Subcutaneous abdominal adipose tissue (tissue), 5 donors: ENCODE measurements around the gene C9orf50.
A peak's percentile ranks its signal among the peaks of the same experiment; 100 is the strongest.

Experiments used
- H3K27ac ChIP-seq: one replicate; pipeline ENCODE4 v1.7.0; 2013; ENCODE audit warnings: low read depth, mild to moderate bottlenecking, inconsistent platforms, low read length, moderate library complexity
- H3K27me3 ChIP-seq, 5 donors: one replicate each; pipeline ENCODE4 v1.7.0; 2013; ENCODE audit warnings: low read length in 5 of 5, inconsistent platforms in 1 of 5; ENCODE audit not compliant: control insufficient read depth in 5 of 5, insufficient read depth in 4 of 5
- H3K36me3 ChIP-seq, 5 donors: one replicate each; pipeline ENCODE4 v1.7.0; 2013; ENCODE audit warnings: low read length in 5 of 5; ENCODE audit not compliant: control insufficient read depth in 5 of 5, insufficient read depth in 5 of 5
- H3K4me1 ChIP-seq, 5 donors: one replicate each; pipeline ENCODE4 v1.7.0; 2013; ENCODE audit warnings: low read length in 5 of 5, mild to moderate bottlenecking in 3 of 5, moderate library complexity in 1 of 5; ENCODE audit not compliant: control insufficient read depth in 5 of 5, insufficient read depth in 5 of 5
- H3K4me3 ChIP-seq, 5 donors: one replicate each; pipeline ENCODE4 v1.7.0; 2013; ENCODE audit warnings: low read length in 5 of 5, low read depth in 1 of 5
- H3K9ac ChIP-seq, 5 donors: one replicate each; pipeline ENCODE4 v1.7.0; 2013; ENCODE audit warnings: low read length in 5 of 5, mild to moderate bottlenecking in 4 of 5, moderate library complexity in 3 of 5
- H3K9me3 ChIP-seq, 5 donors: one replicate each; pipeline ENCODE4 v1.7.0; 2013; ENCODE audit warnings: low read length in 5 of 5; ENCODE audit not compliant: control insufficient read depth in 5 of 5
- donor health status: healthy.
- donor health status: healthy.
- donor health status: healthy.
- donor health status: healthy.
- donor health status: healthy.

C9orf50 gene, protein sequence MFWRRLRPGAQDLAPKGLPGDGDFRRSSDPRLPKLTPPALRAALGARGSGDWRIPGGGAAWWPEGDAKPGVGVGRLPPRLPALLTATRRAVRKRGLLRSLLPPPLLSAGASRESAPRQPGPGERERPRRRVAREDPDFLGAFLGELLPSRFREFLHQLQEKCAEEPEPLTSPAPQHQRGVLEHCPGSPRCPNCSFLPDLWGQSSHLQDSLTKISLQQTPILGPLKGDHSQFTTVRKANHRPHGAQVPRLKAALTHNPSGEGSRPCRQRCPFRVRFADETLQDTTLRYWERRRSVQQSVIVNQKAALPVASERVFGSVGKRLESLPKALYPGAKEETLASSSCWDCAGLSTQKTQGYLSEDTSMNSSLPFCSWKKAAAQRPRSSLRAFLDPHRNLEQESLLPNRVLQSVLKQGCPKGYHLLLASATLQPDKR

DNA sequence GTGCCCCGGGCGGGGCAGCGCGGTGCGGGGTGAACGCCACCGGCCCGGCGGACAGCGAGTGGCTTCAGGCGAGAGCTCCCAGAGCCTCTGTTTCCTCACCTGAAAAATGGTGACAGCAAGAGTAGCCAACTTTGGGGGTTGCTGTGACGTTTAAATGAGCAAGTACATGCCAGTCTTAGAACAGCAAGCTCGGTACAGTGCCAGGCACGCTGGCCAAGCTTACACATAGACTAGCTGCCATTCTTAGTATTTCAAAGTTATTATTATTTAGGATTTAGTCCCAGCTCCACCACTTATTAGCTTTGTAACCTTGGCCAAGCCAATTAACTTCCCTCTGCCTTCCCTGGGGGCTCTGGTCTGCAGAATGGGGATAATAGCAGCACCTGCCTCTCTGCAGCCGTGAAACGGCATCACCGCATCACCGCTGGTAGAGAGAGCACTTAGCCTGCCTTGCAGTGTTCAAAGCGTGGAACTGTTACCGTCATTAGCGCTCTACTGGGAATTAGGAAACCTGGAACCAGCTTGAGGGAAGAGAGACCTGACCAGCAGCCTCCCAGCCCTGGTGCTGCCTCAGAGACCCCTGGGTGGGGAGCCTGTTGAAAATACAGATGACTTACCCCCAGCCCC, at the start of gene C9orf50:
C9orf50 (minus strand) TSS at position 433 of the 627 bp plus-strand sequence. CDS start 527 bp downstream, outside the sequence.
- H3K4me3 ChIP-seq = peak within 1 kb of the TSS in 4 of 5 donors; percentile 47 to 55 (median 50)

GRCh38 chr9:129669946-129670345, 49.0 kb upstream of the C9orf50 start:
- no peaks in the 10 kb centered on the region for H3K36me3 ChIP-seq
- H3K9ac ChIP-seq = no peak overlapping the region
- peaks cover 0 to 6% (median 4%) of the 10 kb centered on the region in 5 donors for H3K4me1 ChIP-seq
- H3K27me3 ChIP-seq = peaks cover 14 to 18% (median 15%) of the 10 kb centered on the region in 5 donors
- H3K4me3 ChIP-seq = no peak overlapping the region
- H3K27ac ChIP-seq = no peak overlapping the region
- no peaks in the 10 kb centered on the region for H3K9me3 ChIP-seq

More for the DNA sequence above, at the start of gene C9orf50:
- no peaks in the 10 kb centered on the region for H3K36me3 ChIP-seq
- peak within 1 kb of the TSS in 1 of 5 donors; percentile 23 for H3K9ac ChIP-seq
- H3K27ac ChIP-seq = no peak within 1 kb of the TSS
- peaks cover 0 to 24% (median 22%) of the 10 kb centered on the region in 5 donors for H3K4me1 ChIP-seq
- peaks cover 18 to 25% (median 22%) of the 10 kb centered on the region in 5 donors for H3K27me3 ChIP-seq
- H3K9me3 ChIP-seq = no peaks in the 10 kb centered on the region

- H3K27ac ChIP-seq = no peak overlapping the region
- no peaks in the 10 kb centered on the region for H3K9me3 ChIP-seq
- H3K4me3 ChIP-seq = no peak overlapping the region
- H3K36me3 ChIP-seq = no peaks in the 10 kb centered on the region
- H3K27me3 ChIP-seq = peaks cover 12 to 17% (median 14%) of the 10 kb centered on the region in 5 donors
- peaks cover 0 to 8% (median 5%) of the 10 kb centered on the region in 5 donors for H3K4me1 ChIP-seq
- H3K9ac ChIP-seq = no peak overlapping the region
Observed at GRCh38 chr9:129669141-129669718, 48.3 kb upstream of the C9orf50 start.

DNA sequence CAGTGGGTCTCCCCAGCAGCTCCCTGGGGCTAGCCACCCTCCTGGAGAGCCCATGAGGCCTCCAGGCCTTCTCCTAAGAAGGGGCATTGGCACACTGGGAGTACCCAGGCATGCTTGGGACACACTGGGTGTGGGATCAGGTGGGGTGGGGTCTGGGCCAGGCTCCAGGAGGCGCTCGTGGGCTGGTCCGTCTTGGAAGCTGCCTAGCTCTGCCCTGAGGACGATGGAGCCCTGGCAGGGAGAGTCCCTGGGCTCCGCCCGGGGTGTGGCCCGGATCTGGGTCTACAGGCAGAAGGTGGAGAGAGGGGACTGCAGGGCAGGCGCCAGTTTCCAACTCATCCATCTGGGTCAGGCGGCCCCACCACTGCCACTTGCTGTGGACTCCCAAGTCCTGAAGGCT, 46.9 kb upstream of the C9orf50 start:
- H3K27ac ChIP-seq = no peak overlapping the region
- no peaks in the 10 kb centered on the region for H3K9me3 ChIP-seq
- H3K9ac ChIP-seq = no peak overlapping the region
- H3K4me3 ChIP-seq = no peak overlapping the region
- peaks cover 0 to 8% (median 5%) of the 10 kb centered on the region in 5 donors for H3K4me1 ChIP-seq
- H3K27me3 ChIP-seq = peaks cover 12 to 21% (median 14%) of the 10 kb centered on the region in 5 donors
- H3K36me3 ChIP-seq = no peaks in the 10 kb centered on the region

DNA sequence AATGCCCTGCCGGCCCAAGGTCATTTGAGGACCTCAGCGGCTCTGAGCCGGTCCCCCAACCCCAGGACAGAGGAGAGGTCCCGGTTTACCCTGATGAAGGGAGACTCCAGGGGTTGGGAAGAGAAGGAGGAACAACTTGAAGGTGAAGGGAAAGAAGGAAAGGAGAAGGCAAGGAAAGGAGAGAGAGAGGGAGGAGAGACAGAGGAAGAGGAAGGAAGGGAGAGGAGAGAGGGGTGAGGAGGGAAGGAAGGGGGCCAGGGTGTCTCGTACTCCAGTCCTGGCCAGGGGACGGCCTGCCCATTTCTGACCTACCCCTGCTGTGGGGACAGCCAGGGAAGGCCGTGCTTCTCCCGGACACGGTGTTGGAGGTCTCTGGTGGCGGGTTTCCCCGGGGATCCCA, 46.5 kb upstream of the C9orf50 start:
- H3K9ac ChIP-seq = no peak overlapping the region
- peaks cover 12 to 21% (median 14%) of the 10 kb centered on the region in 5 donors for H3K27me3 ChIP-seq
- peak overlapping the region in 2 of 5 donors; percentile 22 to 52 for H3K4me3 ChIP-seq
- H3K4me1 ChIP-seq = peaks cover 0 to 8% (median 5%) of the 10 kb centered on the region in 5 donors
- H3K27ac ChIP-seq = no peak overlapping the region
- H3K36me3 ChIP-seq = no peaks in the 10 kb centered on the region
- H3K9me3 ChIP-seq = no peaks in the 10 kb centered on the region

GRCh38 chr9:129666575-129666974, 45.7 kb upstream of the C9orf50 start:
- Histone ChIP-seq H3K4me3 (peak overlapping the region in 3 of 5 donors; percentile 39 to 52 (median 49)), H3K4me1 (peaks cover 0 to 8% (median 5%) of the 10 kb centered on the region in 5 donors), H3K9ac (no peak overlapping the region), H3K27me3 (peaks cover 12 to 21% (median 14%) of the 10 kb centered on the region in 5 donors), H3K27ac (no peak overlapping the region), H3K36me3 (no peaks in the 10 kb centered on the region), H3K9me3 (no peaks in the 10 kb centered on the region)

- Histone ChIP-seq H3K4me1 (peaks cover 0 to 8% (median 5%) of the 10 kb centered on the region in 5 donors), H3K9ac (no peak overlapping the region), H3K9me3 (no peaks in the 10 kb centered on the region), H3K4me3 (peak overlapping the region in 4 of 5 donors; percentile 21 to 52 (median 45)), H3K27me3 (peaks cover 12 to 21% (median 14%) of the 10 kb centered on the region in 5 donors), H3K27ac (no peak overlapping the region), H3K36me3 (no peaks in the 10 kb centered on the region)
Observed at GRCh38 chr9:129665814-129666520, 45.1 kb upstream of the C9orf50 start.

- Histone ChIP-seq H3K36me3 (no peaks in the 10 kb centered on the region), H3K9ac (no peak within 1 kb of the TSS), H3K27ac (no peak within 1 kb of the TSS), H3K4me3 (peak within 1 kb of the TSS; percentile 21 to 70 (median 52)), H3K27me3 (peaks cover 12 to 21% (median 14%) of the 10 kb centered on the region in 5 donors), H3K4me1 (peaks cover 0 to 8% (median 5%) of the 10 kb centered on the region in 5 donors), H3K9me3 (no peaks in the 10 kb centered on the region)
Observed at GRCh38 chr9:129665389-129665775, 44.5 kb upstream of the C9orf50 start, which contains the start of gene PRRX2. PRRX2 (plus strand) TSS chr9:129665647; CDS start chr9:129665868, 221 bp downstream.

DNA sequence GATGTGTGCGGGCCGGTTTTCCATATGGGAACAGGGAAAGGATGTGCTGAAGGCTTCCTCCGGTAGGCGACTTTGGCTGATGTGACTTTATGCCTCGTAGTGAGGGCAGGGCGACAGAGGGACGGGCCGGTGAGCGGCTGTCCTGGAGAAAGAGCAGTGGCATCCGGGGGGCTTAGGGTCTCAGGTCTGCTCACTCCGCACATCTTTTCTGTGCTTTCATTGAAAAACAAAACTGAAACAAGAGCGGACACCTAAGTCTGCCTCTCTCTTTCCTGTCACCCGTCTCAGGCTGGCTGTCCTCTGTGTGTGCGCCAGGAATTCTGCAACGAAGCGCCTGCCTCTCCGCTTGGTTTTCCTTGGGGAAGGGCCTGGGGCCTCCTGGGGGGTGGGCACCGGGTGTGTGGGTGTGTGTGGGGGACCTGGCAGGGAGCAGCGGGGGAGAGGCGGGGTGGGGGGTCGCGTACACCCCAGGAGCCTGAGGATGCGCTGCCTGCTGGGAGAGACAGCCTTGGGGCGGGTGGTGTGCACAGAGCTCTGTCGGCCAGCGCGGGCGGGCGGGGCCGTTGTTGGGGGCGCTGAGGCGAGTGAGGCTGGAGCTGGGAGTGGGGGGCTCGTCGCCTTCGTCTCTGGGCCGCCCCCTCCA, 44.0 kb upstream of the C9orf50 start:
- H3K36me3 ChIP-seq = no peaks in the 10 kb centered on the region
- H3K27ac ChIP-seq = no peak overlapping the region
- H3K27me3 ChIP-seq = peaks cover 12 to 21% (median 14%) of the 10 kb centered on the region in 5 donors
- H3K9ac ChIP-seq = no peak overlapping the region
- H3K4me3 ChIP-seq = peak overlapping the region; percentile 21 to 70 (median 51)
- no peaks in the 10 kb centered on the region for H3K9me3 ChIP-seq
- H3K4me1 ChIP-seq = peaks cover 0 to 8% (median 5%) of the 10 kb centered on the region in 5 donors
